ENCODE data around the gene MBOAT2.
A peak's percentile ranks its signal among the peaks of the same experiment; 100 is the strongest.

MBOAT2 gene

DNA sequence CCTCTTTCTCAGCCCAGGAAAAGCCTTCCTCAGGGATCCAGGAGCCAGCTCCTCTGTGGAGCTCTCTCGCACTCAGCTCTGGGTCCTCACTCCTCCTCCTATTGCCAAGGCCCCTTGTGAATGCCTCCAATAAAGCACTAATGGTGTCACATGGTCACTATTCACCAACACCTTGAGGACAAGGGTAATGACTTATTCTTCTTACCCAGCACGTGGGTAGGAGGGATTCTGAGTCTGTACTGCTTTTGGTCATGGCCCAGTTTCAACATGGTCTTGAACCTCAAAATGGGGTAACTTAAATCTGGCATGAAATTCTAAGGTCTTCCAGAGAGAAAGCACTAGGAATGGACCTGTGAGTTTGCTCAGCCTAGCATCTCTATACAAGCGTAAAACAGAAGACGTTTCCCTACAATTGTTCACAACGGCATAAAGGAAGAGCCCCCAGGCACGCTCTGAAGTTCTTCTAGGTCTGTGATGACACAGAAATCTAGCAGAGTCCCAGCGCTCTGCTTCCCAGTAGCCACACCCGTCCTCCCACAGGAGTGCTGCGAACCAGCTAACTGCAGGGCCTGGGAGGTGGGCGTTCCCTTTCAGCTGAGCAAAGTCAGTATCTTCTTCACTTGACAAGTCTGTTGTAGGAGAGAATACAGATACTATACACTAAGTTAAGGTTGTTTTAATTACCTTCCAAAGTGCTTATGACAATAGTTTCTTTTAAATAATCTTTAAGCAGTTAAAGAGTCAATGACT is 151.5 kb downstream of the MBOAT2 start:
- DNase-seq = no peak

DNA sequence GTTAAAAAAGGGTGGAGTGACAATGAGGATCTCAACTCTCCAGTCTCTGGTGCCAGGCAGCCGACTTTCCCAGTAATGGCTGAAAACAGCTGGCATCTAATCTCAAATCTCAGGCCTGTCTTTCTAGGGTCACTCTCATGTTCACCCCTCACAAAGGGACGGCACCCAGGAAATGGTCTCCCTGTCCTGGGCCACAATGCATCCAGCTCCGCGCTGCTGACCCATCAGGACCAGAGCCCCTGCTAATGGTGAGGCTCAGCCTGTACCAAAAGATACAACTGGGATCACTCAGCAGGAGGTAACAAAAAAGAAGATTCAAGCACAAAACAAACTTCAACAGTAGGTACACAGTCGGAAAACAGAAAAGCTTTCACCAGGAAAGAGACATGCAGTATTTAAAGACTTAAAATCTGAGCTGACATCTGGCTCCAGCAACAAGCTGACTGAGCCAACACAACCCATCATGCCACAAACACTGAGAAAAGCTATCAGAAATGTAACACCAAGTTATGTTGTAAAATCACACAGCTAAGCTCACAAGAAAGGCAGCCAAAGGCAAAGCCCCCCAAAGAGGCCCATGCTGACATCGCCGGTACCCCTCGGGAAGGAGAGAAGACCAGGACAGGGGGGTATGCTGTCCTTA is 152.5 kb downstream of the MBOAT2 start:
- DNase-seq = no peak

DNA sequence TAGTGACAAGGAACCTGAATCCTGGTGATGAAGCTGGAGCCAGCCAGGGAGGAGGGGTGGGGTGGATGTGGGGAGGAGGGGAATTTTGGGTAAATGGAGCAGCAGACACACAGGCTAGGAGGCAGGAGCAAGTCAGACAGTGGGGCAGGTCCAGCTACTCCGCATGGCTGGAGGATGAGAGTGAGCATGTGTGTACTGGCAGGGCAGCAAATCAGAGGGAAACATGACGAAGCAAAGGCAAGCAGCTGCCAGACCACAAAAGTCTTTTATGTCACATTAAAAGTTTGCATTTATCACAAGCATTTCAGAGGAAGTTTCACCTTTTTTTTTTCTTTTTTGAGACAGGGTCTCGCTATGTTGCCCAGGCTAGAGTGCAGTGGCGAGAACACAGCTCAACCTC is 154.2 kb downstream of the MBOAT2 start:
- DNase-seq = no peak

DNA sequence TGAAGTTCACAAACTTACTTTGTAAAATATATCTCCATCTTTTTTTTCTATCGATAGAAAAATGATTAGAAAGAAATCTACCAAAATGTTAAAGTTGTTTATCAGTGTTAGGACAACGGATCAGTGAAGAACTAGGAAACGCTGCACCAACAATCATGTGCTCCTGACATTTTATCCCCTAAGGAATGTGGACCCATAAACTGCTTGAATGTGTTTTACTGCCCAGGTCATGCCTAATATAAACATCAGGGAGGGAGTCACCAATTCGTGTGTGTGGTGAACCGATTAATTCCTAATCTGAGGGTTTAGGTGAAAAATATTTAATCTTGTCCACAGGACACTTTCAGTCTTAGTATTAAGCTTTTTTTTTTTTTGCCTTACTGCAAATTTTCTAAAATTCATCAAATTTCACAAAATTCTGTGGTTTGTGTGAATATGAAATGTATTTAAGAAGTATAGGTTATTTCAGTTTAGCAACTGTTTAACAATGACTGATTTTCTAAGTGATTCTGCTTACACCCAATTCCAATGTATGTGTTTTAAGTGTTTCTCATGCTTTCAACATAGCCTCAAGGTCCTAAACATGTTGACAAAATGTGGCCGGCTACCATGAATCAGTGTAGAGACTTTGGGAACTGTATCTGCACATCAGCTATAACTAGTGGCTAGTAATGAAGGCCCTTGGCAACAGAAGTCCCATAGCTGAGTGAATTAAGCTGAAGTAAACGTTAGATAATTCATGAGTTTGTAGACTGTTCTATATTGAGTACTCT is 155.0 kb downstream of the MBOAT2 start:
- no peak for DNase-seq

DNA sequence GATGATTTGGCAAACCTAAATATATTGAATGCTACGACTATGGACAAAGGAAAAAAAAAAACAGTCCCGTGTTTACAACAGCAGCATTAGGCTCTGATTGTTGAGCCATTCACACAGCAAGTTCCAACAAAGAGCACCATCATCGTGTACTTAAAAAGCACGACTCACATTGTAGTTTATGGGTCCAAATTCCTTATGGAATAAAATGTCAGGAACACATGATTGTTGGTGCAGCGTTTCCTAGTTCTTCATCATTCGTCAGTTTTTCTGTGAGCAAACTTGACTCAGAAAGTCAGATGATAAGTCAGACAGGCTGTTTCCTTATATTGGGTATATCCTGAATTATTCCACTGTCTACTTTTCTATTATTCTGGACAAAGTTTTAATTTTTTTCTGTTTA is 156.1 kb downstream of the MBOAT2 start:
- no peak for DNase-seq

DNA sequence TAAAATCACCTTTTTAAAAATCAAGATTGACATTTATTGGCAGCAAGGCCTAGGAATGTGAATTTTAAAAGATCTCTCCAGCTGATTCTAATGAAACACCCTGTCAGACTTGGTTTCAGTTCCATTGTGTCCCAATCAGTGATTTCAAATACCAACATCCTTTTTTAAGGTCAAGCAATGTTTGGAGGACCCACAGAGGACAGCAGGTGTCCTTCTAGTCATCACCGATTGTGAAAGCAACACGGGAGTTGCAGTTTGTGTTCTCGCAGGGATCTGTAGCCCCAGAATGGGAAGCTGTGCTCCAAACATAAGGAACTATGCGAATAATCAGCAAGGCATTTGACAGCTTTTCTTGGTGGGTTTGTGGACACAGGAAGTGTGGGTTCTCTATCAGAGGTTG is 161.6 kb downstream of the MBOAT2 start:
- DNase-seq = no peak

DNA sequence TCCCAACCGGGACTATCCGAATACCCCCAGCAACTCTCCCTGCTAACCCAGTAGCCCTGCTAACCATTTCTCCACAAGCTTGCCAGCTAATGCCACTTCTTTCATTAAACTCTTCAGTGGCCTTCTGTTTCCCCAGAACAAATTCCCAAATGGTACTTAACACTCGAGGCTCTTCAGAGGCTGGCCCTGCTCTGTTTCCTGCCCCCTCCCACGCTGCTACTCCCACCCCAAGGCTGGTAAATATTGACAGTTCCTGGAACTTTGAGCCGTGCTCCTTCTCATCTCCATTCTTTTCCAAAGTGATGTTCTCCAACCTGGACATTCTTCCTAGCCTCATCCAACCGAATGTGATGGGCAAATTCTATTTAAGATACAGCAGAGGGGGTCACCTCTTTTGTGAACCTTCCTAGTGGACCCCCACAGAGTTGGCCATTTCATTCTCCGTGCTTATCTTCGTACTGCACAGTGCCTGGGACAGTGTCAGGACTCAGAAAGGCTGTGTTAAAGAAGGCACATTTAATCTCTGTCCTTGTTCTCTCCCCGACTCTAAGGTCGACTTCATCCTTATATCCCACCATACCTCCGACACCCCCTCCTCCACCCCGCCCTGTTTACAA is 162.9 kb downstream of the MBOAT2 start:
- no peak for DNase-seq

DNA sequence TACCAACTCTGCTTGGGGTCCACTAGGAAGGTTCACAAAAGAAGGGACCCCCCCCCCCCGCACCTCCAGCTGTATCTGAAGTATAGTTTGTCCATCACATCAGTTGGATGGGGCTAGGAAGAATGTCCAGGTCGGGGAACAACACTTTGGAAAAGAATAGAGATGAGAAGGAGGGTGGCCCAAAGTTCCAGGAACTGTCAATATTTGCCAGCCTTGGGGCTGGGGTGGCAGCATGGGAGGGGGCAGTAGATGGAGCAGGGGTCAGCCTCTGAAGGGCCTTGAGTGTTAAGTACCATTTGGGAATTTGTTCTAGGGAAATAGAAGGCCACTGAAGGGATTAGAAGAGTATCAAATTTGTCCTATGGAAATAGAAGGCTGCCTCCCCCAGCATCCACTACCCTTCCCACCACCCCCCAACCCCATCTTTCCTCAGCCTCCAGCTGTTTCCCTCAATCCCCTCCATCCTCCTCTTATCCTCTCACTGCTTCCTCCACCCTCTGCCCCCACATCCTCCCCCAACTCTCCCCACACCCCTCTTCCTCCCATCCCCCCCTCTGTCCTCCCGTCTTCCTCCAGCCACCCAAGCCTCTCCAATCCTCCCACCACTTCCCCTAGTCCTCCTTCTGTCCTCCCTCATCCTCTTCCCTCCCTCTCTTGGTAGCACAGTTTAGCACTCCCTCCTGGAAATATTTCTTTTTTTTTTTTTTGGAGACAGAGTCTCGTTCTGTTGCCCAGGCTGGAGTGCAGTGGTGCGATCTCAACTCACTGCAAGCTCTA is 164.1 kb downstream of the MBOAT2 start:
- DNase-seq = no peak

DNA sequence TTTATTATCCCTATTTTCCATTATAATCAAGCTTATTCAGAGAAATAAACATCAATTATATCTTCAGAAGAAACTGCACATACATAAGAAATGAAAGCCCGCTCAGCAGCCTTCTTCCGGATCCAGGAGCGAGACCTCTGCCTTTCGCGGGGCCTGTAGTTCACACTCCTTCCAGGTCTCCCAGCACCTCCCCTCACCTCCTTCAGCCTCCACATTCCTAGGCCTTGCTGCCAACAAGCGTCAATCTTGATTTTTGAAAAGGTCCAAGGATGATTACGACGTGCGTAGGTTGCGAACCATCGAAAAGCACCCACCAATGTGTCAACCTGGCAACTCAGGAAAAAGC is 165.7 kb downstream of the MBOAT2 start:
- DNase-seq = no peak

DNA sequence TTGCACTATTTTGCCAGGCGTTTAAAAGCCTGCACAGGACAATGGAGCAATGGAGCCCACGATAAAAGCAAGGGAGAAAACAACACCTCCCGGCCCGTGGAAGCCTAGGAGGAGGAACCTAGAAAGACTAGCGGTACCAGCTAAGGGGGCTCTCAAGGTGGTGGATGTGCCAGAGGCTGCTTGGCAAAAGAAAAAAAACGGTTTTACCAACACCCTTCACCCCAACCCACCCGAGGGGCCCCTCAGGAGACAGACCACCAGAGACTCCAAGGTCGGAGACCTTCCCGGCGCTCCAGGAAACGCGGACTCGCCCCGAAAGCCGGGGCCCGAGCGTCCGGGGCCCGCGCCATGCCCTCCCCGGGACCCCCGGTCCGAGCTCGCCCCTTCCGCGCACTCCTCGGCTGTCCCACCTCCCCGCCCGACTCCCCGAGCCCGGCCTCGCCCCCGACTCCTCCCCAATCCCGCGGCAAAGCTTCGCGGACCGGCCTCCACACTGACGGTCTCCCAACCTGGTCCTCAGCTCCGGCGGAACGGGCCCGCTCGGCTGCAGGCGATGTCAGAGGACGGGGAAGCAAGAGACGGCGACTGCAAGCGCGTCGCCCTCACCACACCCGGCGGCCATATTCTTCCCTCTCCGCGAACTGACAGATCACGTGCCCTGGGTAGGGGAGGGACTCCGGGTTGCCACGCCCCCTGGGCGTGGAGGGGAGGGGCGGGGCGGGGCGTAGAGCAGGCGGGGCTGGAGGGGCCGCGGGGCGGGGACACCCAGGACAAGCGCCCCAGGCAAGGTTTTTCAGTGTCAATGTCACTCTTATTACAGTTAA is 166.3 kb downstream of the MBOAT2 start, which contains the start of gene KIDINS220:
Gene KIDINS220, minus strand, starts transcription at position 643 of the 824 bp plus-strand sequence. CDS start 10,520 bp downstream, outside the sequence.
- peak; percentile 66 to 80 (median 76) for DNase-seq

DNA sequence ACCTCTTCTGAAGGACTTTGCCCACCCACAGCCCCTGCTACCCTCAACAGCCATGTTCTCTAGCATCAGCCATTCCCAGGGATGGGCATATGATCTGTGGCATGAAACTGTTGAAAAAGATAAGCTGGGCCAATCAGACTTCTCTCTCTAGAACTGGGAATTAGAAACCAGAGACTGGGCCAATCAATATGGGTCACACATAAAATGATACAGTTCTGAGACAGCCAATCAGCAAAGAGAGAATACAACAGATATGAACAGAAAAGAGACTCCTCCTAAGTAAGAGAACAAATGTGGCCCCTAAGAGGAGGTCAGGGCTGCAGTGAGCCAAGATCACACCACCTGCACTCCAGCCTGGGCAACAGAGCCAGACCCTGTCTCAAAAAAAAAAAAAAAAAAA is 168.2 kb downstream of the MBOAT2 start:
- no peak for DNase-seq

DNA sequence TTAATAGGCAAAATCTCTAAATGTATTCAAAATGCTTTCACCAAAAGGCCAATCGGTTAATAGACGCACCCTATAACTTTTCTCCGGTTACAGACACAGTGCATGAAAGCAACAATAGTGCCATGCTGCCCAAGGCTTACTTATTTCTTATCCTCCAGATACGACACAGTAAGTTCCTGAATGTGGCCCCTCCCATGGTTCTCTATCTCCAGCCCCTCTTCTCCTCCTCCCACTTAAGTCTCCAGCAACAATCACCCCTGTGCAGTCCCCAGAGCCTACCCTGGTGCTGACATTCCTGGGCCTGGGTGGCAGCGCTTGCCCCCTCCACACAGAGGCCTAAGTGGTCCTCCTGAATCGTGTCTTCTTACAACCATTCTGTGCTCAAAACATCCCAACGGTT is 169.6 kb downstream of the MBOAT2 start:
- no peak for DNase-seq

DNA sequence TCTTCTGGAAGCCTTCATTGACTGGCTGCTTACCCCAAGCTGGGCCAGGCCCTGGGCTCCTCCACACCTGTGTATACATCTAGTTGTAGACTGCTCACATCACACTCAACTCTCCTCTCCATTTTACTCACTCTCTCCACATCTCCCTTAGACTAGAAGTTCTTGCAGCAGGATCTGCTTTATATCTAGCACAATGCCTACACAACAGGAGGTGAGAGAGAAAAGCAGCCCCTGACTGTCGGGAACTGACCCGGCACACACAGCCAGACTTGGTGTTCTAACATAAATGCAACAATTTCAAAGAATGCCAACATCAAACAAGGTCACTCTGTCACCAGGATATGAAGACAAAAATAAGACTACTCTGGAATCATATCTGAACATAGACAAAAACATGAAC is 172.0 kb downstream of the MBOAT2 start:
- no peak for DNase-seq

DNA sequence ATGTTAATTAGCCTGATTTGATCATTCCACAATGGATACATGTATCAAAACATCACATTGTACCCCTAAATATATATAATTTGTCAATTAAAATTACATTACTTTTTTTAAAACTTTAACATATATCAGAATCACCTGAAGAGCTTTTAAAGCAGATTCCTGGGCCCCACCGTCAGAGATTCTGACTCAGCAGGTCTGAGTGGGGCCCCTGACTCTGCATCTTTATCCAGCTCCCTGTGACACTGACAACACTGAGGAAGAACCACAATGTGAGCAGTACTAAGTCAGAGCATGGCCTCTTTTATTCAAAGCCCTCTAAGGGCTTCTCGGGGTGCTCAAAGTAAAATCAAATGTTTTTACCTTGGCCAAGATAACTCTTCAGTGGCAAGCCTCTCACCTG is 175.8 kb downstream of the MBOAT2 start:
- no peak for DNase-seq

DNA sequence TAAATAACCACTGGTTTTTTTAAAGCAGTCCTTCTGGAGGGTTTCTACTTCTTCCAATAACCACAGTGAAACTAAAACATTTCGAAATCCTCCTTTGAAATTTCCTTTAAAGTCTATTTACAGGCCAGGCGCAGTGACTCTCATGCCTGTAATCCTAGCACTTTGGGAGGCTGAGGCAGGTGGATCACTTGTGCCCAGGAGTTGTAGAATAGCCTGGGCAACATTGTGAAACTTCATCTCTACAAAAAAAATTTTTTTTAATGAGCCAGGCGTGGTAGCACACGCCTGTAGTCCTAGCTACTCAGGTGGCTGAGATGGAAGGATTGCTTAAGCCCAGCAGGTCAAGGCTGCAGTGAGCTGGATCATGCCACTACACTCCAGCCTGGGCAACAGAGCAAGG is 181.3 kb downstream of the MBOAT2 start:
- DNase-seq = no peak

DNA sequence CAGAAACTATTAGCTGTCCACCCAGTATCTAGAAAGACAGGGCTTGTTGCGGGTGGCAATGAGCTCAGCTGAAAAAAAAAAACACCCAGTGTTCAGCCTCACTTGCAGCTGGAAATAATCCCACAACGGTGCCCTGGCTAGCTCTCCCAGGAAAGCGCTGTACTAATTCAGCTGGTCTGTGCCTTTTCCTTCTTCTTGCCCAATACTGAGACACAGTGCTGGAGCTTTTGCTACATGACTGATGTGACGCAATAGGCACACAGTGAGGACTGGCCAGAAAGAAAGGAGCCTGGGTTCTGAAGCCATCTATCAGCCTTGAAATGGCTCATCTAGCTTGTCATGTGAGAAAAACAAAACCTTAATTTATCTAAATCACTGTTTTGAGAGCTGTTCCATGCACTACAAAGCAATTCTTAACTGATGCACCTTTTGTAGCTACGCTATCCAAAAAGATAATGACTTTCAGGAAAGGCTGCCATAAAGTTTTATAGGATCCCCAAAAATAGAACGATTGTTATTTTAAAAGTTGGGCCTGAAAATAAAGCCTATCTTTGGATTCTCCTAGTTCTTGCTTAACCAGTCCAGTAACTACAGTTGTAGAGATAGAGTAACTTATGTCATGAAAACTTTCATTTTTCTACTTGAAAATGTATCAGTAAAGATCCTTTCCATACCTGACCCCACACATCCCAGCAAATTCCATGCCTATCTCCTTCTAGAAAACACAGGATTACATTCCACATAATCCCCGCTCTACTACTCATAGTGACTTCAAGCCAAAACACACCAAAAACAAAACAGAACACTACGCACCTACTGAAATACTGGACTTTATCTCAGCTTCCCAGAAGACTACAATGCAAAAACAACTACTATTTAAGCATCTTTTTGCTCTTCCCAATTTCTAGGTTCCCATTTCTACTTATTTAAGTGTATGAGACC is 181.9 kb downstream of the MBOAT2 start:
- DNase-seq = no peak

DNA sequence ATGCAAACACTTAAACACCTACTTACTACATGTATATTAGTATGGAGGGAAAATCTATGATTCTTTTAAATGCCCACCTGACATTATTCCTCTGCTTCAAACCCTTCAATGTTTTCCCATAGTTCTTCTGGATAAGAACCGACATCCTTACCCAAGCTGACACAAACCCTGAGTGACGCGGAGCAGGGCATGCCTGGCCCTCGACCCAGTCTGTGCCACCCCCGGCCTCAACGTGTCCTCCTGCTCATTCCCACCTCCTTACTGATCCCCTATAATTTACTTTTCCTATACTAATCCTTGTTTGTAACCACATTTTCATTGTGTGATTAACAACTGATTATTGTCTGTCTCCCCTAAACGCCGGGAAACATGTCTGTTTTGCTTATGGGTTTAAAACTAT is 183.5 kb downstream of the MBOAT2 start:
- DNase-seq = no peak

DNA sequence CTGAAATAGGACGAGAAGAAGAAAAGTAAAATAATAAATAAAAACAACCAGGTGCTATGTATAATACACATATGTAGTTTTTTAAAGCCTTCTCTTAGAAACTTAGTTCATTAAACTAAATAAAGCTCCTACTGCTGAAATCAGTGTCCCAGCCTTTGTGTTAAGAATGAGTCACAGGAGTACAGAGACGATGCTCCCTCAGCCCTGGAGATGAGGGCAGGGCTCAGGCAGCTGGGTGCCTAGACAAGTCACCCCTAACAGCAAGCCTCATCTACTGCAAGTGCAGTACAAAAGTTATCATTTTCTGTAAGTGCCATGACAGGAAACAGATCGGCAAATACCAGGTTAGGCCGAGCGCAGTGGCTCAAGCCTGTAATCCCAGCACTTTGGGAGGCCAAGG is 184.3 kb downstream of the MBOAT2 start:
- no peak for DNase-seq

DNA sequence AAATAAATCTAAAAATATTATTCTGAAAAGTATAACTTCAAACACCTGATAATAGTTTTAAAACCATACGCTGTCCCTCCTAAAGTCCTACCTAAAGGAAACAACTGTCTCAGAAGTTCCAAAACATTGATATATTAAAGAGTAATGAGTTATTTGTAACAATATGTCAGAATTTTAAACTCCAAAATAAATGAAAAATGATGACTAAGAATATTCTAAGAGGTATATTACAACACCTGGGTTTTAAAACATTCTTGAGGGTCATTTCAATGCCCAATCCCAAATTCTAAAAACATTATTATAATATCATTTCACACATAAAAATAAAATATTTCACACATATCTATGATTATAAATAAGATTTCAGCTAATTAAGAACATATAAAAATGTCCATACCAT is 186.3 kb downstream of the MBOAT2 start:
- DNase-seq = no peak

DNA sequence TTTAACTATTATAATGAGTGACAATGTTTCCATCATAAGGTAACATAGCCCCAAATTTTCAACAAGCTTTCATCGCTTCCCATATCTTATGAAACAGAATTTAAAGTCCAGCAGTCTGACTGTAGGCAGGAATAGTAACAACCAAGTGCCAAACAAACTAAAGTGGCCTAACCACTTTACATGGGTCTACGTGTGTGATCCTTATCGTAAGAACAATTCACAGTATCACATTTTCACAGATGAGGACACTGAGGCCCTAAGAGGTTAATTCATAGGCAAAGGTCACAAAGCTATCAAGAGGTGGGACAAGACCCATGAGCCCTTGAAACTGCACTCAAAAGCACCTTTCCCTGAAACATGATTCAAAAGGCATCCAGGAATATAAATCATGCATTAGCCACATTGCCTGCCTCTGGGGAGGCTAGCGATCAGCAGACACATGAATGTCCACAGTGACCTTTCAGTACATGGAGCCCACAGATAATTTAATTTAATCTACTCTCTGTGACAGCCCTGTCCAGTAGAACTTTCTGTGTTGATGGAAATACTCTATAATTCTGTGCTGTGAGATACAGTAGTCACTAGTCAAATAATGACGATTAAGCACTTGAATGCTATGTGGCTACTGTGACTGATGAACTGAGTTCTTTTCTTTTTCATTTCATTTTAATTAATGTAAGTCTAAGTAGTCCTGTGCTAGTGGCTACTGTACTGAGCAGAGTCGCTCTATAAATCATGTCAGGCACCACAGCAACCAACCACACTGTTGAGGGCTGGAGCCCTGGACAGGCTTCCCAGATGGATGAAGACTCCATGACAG is 196.4 kb downstream of the MBOAT2 start:
- no peak for DNase-seq
